GM19372 (cell line): ENCODE data around the gene TMEM271.
"Not testable (repeated sequence)": the region's sequence is repeated elsewhere in the genome, so short reads cannot be mapped to it uniquely, and the experiment has no call there.

Experiments
- ATAC-seq: cut with Tn5 transposase; IDR thresholded peaks from one replicate; pipeline ENCODE4 v1.9.1; 2021; ENCODE audit warnings: mild to moderate bottlenecking, low read depth, moderate library complexity; ENCODE audit not compliant: unreplicated experiment

Gene TMEM271

DNA sequence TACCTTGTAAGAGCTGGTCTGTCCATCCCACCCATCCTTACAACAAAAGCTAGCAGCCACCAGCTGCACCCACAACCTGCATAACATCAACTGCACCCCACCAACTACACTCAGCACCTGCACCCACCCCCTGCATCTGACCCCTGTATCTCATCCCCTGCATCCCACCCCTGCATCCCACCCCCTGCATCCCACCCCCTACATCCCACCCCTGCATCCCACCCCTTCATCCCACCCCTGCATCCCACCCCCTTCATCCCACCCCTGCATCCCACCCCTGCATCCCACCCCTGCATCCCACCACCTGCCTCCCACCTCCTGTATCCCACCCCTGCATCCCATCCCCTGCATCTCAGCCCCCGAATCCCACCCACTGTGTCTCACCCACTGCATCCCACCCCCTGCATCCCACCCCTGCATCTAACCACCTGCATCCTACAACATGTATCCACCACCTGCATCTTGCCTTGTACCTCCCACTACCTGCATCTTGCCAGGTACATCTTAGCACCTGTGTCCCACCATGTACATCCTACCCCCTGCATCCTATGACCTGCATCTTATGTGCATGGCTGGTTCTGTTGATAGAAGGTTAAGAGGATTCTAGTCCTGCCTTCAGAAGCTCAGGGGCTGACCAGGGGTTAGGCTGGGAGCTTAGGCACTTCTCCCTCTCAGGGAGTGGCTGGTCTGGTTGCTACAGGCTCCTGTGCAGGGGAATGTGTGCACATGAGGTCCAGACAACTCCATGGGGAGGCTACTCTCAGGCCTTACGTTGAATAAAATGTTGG lies 9.4 kb downstream of the TMEM271 start:
- no peak for ATAC-seq

DNA sequence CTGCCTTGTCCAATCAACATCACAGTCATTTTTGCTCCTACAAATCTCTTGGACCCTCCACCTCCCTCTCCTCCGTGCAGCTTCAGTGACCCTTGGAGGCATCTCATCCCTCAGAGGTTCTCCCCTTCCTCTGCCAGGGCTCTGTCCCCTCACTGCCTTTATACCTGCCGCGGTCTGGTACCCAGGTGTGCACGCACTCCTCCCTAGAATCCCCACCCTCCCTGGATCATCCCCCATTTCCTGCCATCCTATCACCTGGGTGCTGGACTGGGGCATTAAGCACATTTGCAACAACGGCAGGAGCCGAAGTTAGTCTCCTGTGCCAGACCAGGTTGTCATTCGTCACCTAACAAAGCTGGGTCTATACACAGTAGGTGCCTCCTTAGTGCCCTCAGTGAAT lies 10.1 kb downstream of the TMEM271 start:
- no peak for ATAC-seq

DNA sequence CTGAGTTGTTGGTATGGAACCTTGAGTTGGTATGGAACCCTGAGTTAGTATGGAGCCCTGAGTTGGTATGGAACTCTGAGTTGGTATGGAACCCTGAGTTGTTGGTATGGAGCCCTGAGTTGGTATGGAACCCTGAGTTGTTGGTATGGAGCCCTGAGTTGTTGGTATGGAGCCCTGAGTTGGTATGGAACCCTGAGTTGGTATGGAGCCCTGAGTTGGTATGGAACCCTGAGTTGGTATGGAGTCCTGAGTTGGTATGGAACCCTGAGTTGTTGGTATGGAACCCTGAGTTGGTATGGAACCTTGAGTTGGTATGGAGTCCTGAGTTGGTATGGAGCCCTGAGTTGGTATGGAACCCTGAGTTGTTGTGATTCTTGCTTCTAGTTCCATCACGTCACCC lies 10.5 kb downstream of the TMEM271 start:
- ATAC-seq, result not testable (repeated sequence)

DNA sequence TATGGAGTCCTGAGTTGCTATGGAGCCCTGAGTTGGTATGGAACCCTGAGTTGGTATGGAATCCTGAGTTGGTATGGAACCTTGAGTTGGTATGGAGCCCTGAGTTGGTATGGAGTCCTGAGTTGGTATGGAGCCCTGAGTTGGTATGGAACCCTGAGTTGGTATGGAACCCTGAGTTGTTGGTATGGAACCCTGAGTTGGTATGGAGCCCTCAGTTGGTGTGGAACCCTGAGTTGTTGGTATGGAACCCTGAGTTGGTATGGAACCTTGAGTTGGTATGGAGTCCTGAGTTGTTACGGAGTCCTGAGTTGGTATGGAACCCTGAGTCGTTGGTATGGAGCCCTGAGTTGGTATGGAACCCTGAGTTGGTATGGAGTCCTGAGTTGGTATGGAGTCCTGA lies 13.6 kb downstream of the TMEM271 start:
- ATAC-seq, result not testable (repeated sequence)

DNA sequence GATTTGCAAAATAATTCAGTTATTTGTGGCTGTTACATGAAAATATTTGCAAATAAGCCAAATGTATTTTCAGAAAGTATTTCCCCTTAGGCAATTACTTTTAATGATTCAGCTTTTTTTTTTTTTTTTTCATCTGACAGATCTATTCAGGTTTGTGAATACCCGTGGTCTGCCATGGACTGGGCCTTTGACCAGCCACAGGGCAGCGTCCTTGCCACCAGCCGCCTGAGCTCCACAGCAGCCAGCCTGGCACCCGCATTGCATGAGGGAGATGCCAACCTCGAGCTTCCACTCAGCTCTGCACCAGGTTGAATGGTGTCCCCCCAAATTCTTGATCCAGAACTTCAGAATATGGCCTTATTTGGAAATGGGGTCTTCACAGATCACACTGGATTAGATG lies 14.7 kb downstream of the TMEM271 start:
- no peak for ATAC-seq

DNA sequence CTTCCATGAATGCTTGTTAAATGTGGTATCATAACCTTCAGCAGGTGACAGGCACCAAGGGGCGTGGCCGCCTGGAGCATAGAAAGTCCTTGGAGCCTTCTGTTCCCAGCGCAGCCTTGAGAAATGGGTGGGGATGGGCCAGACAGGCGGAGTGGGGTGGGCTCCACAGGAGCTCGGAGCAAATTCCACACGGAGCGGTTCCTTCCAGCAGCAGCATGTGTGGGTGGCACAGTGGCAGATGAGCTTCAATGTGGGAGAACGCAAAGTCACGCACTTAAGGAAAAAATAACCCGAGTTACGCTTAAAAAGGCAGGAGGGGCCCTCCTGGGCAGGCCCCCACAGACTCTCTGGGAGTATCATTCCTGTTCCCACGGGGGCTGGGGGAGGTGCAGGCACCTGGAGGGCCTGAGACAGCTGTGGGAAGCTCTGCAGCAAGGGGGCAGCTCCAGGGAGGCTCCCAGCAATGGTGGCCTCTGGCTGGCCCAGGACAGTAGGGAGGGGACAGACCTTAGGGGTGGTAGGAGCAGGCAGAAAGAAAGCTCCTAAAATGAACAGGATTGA lies 15.3 kb downstream of the TMEM271 start:
- no peak for ATAC-seq

DNA sequence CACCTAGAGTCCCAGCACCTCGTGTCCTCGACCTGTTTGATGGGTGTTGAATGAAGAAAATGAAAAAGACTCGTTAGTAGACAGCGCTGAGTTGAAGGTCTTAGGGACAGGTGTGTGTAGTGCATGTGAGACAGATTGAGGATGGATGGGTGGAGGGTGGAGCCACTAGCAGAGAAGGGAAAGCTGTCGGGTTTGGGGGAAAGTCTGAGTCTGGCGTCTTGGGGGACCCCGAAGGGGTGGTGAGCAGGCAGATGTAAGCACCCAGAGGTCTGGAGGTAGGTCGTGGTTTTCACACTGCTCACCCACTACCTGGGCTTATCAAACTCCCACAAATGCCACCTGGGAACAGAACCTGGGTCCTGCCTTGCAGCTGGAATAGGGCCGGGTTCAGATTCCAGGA lies 16.0 kb downstream of the TMEM271 start:
- ATAC-seq, result no peak

DNA sequence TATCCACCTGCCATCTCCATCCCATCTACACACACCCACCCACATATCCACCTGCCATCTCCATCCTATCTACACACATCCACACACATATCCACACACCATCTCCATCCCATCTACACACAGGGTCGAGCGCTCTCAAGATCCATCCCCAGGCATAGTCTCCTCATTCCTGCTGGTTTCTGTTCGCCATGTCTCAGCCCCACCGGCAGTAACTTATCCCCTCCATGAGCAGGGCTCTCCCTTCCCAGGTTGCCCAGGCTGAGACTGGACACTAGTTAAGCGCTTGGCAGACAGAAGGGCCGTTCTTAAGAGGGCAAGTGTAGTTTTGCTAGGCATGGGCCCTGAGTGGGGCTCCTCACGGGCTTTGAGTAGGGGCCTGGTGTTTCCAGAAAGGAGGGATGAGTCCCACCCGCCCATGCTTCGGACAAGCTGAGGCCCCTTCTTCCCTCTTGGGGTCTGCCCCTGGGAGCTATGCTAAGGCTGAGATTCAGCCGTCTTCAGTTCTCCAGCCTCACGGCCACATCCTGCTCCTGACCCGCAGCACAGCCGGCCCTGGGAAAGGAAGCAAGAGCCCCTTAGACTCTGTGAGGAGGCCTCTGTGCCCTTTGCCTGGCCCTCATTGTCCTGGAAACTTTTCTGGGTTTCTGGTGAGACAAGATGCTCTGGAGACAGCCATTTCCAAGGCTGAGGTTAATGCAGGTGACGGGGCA lies 20.4 kb downstream of the TMEM271 start:
- ATAC-seq, result no peak

DNA sequence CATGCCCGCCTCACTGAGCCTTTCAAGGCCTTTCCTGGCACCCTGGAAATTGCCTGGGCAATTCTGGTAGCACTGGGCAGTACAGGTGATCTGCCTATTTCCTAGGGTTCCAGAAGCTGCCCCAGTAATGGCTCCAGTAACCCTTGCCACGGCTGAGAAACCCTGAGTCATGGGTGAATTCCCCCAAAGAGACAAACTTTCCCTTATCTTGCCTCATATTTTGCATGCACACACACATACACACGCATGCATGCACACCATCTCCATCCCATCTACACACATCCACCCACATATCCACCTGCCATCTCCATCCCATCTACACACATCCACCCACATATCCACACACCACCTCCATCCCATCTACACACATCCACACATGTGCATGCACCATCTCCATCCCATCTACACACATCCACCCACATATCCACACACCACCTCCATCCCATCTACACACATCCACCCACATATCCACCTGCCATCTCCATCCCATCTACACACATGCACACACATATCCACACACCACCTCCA lies 21.2 kb downstream of the TMEM271 start:
- not testable (repeated sequence) for ATAC-seq

DNA sequence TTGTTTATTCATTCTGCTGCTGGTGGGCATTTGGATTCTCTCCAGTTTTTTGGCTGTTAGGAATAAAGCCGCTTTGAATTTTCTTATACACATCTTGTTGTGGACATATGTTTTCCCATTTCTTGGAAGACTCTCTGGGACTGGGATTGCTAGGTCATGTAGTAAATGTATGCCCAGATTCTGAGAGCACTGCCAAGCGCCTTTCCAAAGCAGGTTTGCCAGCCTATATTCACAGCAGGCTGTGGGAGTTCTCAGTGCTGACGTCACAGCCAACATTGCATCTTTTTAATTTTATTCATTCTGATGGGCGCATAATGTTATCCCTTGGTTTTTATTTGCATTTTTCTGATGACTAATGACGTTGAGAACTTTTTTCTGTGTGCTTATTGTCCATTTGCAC lies 24.1 kb downstream of the TMEM271 start:
- no peak for ATAC-seq

DNA sequence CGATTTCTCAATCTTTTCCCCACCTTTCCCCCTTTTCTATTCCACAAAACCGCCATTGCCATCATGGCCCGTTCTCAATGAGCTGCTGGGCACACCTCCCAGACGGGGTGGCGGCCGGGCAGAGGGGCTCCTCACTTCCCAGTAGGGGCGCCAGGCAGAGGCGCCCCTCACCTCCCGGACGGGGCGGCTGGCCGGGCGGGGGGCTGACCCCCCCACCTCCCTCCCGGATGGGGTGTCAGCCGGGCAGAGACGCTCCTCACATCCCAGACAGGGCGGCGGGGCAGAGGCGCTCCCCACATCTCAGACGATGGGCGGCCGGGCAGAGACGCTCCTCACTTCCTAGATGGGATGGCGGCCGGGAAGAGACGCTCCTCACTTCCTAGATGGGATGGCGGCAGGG lies 25.8 kb downstream of the TMEM271 start:
- not testable (repeated sequence) for ATAC-seq

DNA sequence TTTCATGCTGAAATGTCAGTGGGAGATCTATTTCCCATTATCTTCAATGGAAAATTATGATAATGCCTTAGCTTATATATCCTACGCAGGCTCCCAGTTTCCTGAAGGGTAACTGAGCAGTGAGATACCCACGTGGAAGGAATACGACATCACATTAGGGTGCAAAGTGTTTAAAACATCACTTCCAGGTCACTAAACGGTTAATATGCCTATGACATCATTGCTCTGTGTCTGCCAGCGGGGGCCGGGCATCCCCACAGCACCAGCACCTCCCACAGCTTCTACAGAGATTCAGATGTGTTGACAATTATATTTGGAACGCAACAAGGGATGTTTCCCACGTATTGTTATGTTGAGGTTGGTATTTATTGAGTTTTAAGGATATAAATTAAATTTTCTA lies 27.1 kb downstream of the TMEM271 start:
- no peak for ATAC-seq

DNA sequence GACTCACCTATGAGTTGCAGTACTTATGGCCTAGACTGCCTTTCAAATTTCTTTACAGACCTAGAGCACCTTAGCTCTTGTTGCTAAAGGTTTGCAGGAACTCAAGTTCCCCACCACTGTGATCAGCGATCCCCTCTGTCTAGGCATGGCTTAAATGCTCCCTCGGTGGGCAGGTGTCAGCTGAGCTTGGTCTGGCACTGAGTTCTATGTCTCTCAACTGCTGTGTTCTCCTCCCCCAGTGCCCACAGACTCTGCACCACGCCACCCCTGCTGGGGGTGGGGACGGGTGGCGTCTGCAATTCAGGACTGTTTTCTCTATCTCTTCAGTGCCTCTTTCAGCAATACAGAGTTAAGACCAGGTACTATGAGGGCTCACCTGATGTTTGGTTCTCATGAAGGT lies 30.5 kb downstream of the TMEM271 start:
- ATAC-seq, result no peak

DNA sequence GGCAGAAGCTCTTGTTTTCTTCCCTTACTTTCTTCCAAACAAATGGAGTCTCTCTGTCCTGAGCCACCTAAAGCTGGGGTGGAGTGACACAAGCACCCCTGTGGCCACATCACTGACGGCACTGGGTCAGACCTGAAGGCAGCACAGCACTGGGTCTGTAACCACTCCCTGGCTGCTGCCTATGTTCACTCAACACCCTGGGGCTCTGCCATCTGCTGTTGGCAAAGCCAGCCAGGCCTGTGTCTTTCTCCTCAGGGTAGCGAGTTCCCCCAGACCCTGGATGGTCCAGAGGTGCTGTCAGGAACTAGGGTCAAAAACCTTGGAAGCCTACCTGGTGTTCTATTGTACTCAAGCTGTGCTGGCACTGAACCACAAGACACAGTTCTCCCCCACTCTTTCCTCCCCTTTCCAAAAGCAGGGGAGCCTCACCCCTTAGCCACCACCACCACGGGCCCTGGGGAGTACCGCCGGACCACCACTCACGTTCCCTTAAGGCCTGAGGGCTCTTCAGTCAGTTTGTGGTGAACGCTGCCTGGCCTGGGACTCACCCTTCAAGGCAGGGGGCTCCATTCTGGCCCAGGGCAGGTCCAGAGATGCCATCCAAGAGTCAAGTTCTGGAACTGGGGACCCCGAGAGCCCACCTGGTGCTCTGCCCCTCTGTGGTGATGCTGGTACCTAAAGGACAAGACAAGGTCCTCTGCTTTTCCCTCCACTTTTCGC lies 31.5 kb downstream of the TMEM271 start:
- ATAC-seq, result no peak

DNA sequence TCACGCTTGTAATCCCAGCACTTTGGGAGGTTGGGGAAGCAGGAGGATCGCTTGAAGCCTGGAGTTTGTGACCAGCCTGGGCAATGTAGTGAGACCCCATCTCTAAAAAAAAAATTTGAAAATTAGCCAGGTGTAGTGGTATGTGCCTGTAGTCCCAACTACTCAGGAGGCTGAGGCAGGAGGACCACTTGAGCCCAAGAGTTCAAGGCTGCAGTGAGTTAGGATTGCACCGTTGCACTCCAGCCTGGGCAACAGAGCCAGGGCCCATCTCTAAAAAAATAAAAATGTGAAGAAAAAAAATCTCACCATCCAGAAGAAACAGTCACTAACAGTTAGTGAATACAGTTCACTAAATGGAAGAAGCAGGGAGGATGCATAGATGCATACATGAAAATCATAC lies 34.8 kb downstream of the TMEM271 start:
- ATAC-seq, result no peak

DNA sequence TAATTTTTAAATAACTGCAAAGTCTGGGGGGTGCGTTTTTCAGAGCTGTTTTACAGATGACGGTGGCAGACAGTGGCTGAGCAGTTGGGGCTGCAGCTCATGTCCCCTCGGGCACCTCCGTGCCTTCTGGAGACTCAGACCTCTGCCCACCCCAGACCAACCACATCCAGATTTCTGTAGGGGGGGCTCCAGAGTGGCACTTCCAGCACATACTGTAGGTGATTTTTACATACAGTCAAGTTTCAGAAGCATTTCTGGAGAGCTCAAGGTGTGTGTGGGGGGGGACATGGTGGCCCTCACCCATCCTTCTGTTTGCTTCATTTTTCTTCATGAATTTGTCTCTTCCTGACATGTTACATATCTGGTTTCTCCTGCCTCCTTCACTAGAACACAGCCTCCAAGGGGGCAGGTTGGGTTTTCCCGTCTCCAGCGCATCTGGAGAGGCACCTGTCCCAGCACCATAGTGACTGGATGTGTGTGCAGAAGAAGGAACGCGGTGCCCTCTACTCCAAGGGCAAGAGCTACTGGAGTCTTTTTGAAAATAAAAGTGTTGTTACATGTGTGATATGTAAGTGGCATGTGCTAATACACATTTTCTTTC lies 37.5 kb downstream of the TMEM271 start:
- no peak for ATAC-seq

DNA sequence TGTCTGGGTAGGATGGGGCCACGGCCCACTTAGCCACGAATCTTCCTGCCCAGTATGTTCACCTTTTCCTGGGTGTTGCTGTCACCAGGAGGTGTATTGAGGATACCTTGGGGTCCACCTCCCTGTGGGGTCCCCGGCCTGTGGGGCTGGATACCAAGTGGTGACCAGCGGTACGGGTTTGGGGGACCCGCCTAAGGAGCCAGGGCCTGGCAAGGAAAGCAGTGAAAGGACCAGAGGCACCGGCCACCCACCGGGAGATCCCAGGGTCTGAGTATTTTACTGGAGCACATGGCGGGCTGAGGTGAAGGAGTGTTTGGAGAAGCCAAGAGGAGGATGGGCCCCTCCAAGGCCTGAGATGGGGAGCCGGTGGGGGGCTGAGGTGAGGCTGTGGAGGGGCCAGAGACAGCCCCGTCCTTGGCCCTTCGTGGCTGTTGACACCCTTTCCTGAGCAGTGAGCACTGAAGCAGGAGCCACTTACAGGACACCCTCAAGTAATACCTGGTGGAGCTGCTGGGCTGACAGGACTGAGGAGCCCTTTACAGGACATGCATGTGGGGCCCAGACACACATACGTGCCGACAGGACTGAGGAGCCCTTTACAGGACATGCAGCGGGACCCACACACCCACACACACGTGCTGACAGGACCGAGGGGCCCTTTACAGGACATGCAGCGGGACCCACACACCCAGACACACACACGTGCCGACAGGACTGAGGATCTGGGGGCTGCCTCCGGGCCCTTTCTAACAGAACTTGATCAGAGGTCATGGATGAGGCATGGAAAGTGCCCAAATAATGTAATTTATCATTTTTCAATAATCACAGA lies 38.4 kb downstream of the TMEM271 start:
- ATAC-seq, result no peak

DNA sequence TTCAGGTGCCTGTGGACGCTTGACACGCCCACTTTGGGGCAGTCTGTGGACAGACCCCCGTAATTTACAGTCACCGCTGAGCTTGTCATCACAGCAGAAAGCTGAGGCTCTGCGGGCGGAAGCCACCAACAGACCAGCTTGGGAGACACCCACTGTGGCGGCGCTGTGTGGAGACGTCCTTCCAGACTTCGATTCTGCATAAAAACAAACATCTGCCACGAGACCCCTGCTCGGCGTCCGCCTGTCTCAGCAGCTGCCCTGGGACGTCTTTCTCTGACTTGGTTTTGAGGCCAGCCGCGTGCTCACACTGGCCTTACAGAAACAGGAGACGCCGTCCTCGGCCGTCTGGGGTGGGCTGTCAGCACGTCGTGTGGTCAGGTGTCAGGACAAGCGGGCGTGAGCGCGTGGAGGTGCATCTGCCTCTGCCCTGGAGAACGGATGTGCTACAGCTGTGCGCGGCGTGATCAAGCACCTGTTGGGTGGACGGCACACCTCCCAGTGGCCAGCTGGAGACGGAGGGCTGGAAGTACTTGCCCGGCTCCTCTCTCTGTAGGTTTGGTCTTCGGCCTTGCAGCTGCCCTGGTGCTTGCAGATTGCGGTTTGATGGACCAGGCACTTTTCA lies 39.6 kb downstream of the TMEM271 start:
- ATAC-seq, result no peak

DNA sequence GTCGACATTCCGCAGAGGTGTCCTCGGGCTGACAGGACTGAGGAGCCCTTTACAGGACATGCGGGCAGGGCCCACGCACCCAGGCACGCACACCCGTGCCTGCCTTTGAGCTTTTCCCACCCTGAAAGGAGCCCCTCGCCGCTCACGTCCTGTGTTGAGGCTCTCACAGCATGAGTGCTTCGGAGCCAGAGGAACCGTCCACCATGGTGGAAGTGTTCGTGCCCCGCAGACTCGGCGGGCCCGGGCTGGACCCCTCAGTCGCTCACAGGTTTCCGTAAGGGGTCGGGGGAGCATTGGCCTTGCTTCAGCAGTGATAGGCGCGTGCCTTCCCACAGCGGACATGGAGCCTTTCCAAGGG lies 40.2 kb downstream of the TMEM271 start:
- ATAC-seq, result no peak
